OCI-LY3 (cell line): Measurements from ENCODE around the gene MYH16.
"Not testable (repeated sequence)": the region's sequence is repeated elsewhere in the genome, so short reads cannot be mapped to it uniquely, and the experiment has no call there.

ENCODE experiments used
- H2AFZ ChIP-seq: fragments of 200-600, 300-600 bp; shearing (Covaris generic); 2 replicates; pipeline ENCODE4 v1.6.0; 2014; ENCODE audit warnings: antibody characterized with exemption, low read depth, low read length
- H3K27ac ChIP-seq: fragments of 200-600, 300-600 bp; sonication (generic); 2 replicates; pipeline ENCODE4 v1.5.1; 2014; ENCODE audit warnings: mild to moderate bottlenecking, low read length, moderate library complexity, mixed read lengths
- H3K27me3 ChIP-seq: fragments of 200-600, 300-600 bp; sonication (generic); 2 replicates; pipeline ENCODE4 v1.6.1; 2014; ENCODE audit warnings: low read depth, low read length, mixed read lengths
- H3K36me3 ChIP-seq: fragments of 200-600, 300-600 bp; sonication (generic); replicated peaks from 2 replicates; pipeline ENCODE3; 2014; ENCODE audit warnings: low read depth, low read length, mixed read lengths
- H3K4me1 ChIP-seq: fragments of 300-600, 200-600 bp; sonication (generic); 2 replicates; pipeline ENCODE4 v1.6.1; 2014; ENCODE audit warnings: low read length, mixed read lengths
- H3K4me2 ChIP-seq: fragments of 200-600, 300-600 bp; sonication (generic); 2 replicates; pipeline ENCODE4 v1.6.1; 2014; ENCODE audit warnings: low read length, mixed read lengths
- H3K4me3 ChIP-seq: fragments of 300-600, 200-600 bp; sonication (generic); 2 replicates; pipeline ENCODE4 v1.5.1; 2014; ENCODE audit warnings: antibody characterized with exemption, mild to moderate bottlenecking, low read length, moderate library complexity
- H3K79me2 ChIP-seq: fragments of 300-600, 200-600 bp; shearing (Covaris generic); 2 replicates; pipeline ENCODE4 v1.6.1; 2014; ENCODE audit warnings: mild to moderate bottlenecking, low read length, mixed read lengths
- H3K9ac ChIP-seq: fragments of 300-600, 200-600 bp; shearing (Covaris generic); 2 replicates; pipeline ENCODE4 v1.6.0; 2014; ENCODE audit warnings: mild to moderate bottlenecking, low read length, moderate library complexity
- H3K9me3 ChIP-seq: fragments of 200-600, 300-600 bp; shearing (Covaris generic); 2 replicates; pipeline ENCODE4 v1.6.1; 2014; ENCODE audit warnings: low read length, mixed read lengths; ENCODE audit not compliant: insufficient read depth
- H4K20me1 ChIP-seq: fragments of 200-600, 300-600 bp; sonication (generic); 2 replicates; pipeline ENCODE4 v1.6.1; 2016; ENCODE audit warnings: low read length, mixed read lengths; ENCODE audit not compliant: insufficient read depth
- CTCF ChIP-seq: fragments of 200-600, 300-600 bp; sonication (generic); IDR thresholded peaks from 2 replicates; pipeline ENCODE4 v1.5.1; 2014; ENCODE audit warnings: antibody characterized with exemption, low read length, low read depth
- EZH2phosphoT487 ChIP-seq: fragments of 200-600 bp; shearing (Covaris generic); IDR thresholded peaks from 2 replicates; pipeline ENCODE4 v1.6.1; 2018; ENCODE audit warnings: antibody characterized with exemption, mixed run types, low read depth

The MYH16 gene

GRCh38 chr7:99331002-99331401, 58.4 kb downstream of the MYH16 start:
- Histone ChIP-seq H4K20me1 (peaks cover 29% of the 10 kb centered on the region), H3K27ac (no peak overlapping the region), H3K79me2 (peaks cover 75% of the 10 kb centered on the region), H3K27me3 (no peaks in the 10 kb centered on the region), H3K9ac (no peak overlapping the region), H3K4me1 (peaks cover 10% of the 10 kb centered on the region), H3K9me3 (no peaks in the 10 kb centered on the region), H2AFZ (no peak overlapping the region), H3K4me2 (no peak overlapping the region), H3K36me3 (peaks cover 28% of the 10 kb centered on the region), H3K4me3 (no peak overlapping the region)
- no peak for TF ChIP-seq EZH2phosphoT487

GRCh38 chr7:99339595-99339994, 67.0 kb downstream of the MYH16 start:
- no peaks in the 10 kb centered on the region for H3K27me3 ChIP-seq
- no peak overlapping the region for H3K9ac ChIP-seq
- H2AFZ ChIP-seq = no peak overlapping the region
- no peak for TF ChIP-seq CTCF
- no peak for TF ChIP-seq EZH2phosphoT487
- H3K4me2 ChIP-seq = no peak overlapping the region
- no peaks in the 10 kb centered on the region for H3K79me2 ChIP-seq
- H4K20me1 ChIP-seq = no peaks in the 10 kb centered on the region
- H3K4me3 ChIP-seq = no peak overlapping the region
- no peak overlapping the region for H3K27ac ChIP-seq
- H3K4me1 ChIP-seq = no peaks in the 10 kb centered on the region
- H3K9me3 ChIP-seq = no peaks in the 10 kb centered on the region
- H3K36me3 ChIP-seq = peaks cover 43% of the 10 kb centered on the region

DNA sequence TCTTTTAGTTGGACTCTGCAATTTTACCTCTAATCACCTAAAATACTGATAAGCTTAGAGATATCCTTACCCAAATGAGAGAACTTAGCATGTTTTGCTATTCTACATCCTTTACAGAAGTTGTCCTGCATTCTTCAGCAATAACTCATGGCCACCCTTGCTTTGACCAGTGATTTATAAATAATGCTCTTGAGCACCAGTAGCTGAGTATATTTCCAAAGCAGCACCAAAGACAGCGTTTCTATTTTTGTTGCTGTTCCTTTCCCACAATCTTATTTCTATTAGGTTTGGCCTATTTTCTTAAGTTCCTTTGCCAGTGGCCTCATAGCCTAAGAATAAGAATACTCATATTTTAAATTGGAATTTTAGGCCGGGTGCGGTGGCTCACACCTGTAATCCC, 68.0 kb downstream of the MYH16 start:
- Histone ChIP-seq H2AFZ (no peak overlapping the region), H3K4me1 (no peaks in the 10 kb centered on the region), H3K9ac (no peak overlapping the region), H4K20me1 (no peaks in the 10 kb centered on the region), H3K36me3 (peaks cover 41% of the 10 kb centered on the region), H3K27me3 (no peaks in the 10 kb centered on the region), H3K4me2 (no peak overlapping the region), H3K79me2 (no peaks in the 10 kb centered on the region), H3K9me3 (no peaks in the 10 kb centered on the region), H3K27ac (no peak overlapping the region), H3K4me3 (no peak overlapping the region)
- TF ChIP-seq EZH2phosphoT487 (no peak), CTCF (no peak)

DNA sequence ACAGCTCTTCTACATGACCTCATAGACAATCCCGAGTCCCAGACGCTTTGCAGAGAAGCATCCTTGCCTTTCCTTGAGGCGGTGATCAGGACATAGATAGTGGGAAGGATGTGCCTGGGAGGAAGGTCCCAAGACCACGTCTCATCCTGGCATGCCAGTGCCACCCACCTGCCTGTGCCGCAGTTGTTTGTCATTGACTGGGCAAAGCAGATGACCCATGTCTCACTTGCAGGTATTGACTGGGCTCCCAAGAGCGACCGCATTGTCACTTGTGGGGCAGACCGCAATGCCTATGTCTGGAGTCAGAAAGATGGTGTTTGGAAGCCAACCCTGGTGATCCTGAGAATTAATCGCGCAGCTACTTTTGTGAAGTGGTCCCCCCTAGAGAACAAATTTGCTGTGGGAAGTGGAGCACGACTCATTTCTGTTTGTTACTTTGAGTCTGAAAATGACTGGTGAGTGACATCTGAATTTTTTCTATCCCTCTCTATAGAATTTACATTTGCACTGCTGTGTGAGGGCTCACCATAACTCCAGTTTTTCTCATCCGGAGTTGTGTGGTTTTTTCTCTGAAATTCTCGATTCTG, 71.5 kb downstream of the MYH16 start:
- H3K4me2 ChIP-seq = no peak overlapping the region
- H2AFZ ChIP-seq = no peak overlapping the region
- H3K9me3 ChIP-seq = no peaks in the 10 kb centered on the region
- no peaks in the 10 kb centered on the region for H3K27me3 ChIP-seq
- peaks cover 42% of the 10 kb centered on the region for H3K36me3 ChIP-seq
- H3K9ac ChIP-seq = no peak overlapping the region
- H3K4me3 ChIP-seq = no peak overlapping the region
- H4K20me1 ChIP-seq = no peaks in the 10 kb centered on the region
- H3K4me1 ChIP-seq = no peaks in the 10 kb centered on the region
- H3K27ac ChIP-seq = no peak overlapping the region
- H3K79me2 ChIP-seq = no peaks in the 10 kb centered on the region
- no peak for TF ChIP-seq CTCF
- TF ChIP-seq EZH2phosphoT487 = no peak

- not testable (repeated sequence) for H3K4me2 ChIP-seq, H3K27ac ChIP-seq, H2AFZ ChIP-seq, H3K9me3 ChIP-seq, H3K9ac ChIP-seq, H4K20me1 ChIP-seq, H3K79me2 ChIP-seq, H3K4me1 ChIP-seq, H3K4me3 ChIP-seq, H3K27me3 ChIP-seq
- H3K36me3 ChIP-seq = peaks cover 35% of the 10 kb centered on the region
Observed at GRCh38 chr7:99350641-99351040, 78.0 kb downstream of the MYH16 start.
